Measurements from ENCODE around the gene NHLRC2. TPM values are rescaled to one million over a fixed set of nuclear protein-coding genes. Genes with fewer than 3 reads are reported as not detected.

The NHLRC2 gene
- total and polyA plus RNA-seq, 2 donors (not counting 3 experiments of a cell fraction or from before 2014, with no cell fraction given): 5.2 to 28.2 TPM

GRCh38 chr10:113917636-113918035 is 63.2 kb downstream of the NHLRC2 start:
- intact Hi-C loops (cut with micrococcal nuclease): loop anchor here (2.0 kb wide), 1 partner anchor 27 kb away; no protein-coding TSS in a partner anchor

More at GRCh38 chr10:113917636-113918035, 63.2 kb downstream of the NHLRC2 start:
- Histone ChIP-seq H3K79me2 (ENCODE audit: control insufficient read depth, insufficient read depth, low read length) (no peaks in the 10 kb centered on the region), H3K9me3 (replicated peaks; ENCODE audit: control insufficient read depth, insufficient read depth, low read length) (no peaks in the 10 kb centered on the region), H2AFZ (ENCODE audit: low read depth, low read length) (no peak overlapping the region), H3K27ac (ENCODE audit: insufficient read depth, low read depth, low read length) (no peak overlapping the region), H3K4me1 (ENCODE audit: control insufficient read depth, extremely low read depth, insufficient read depth, low read length) (peaks cover 27% of the 10 kb centered on the region), H3K4me3 (replicated peaks in 1 of 3; ENCODE audit: insufficient read depth in 1 of 3, low read depth in 1 of 3, low read length in 3 of 3) (no peak overlapping the region), H3K4me2 (ENCODE audit: insufficient read depth, low read length) (no peak overlapping the region), H3K27me3 (ENCODE audit: control insufficient read depth in 2 of 2, insufficient read depth in 2 of 2, low read length in 2 of 2) (no peaks in the 10 kb centered on the region), H4K20me1 (replicated peaks; ENCODE audit: control insufficient read depth, extremely low read depth, insufficient read depth, low read length) (no peaks in the 10 kb centered on the region), H3K9me1 (replicated peaks; ENCODE audit: control insufficient read depth, extremely low read depth, insufficient read depth, low read length) (no peaks in the 10 kb centered on the region), H3K9ac (replicated peaks; ENCODE audit: extremely low read depth, insufficient read depth, low read length) (no peak overlapping the region), H3K36me3 (ENCODE audit: control insufficient read depth in 2 of 2, extremely low read depth in 1 of 2, insufficient read depth in 2 of 2, low read length in 2 of 2) (no peaks in the 10 kb centered on the region)
- DNase-seq (ENCODE audit: low read depth, low spot score) (no peak), FAIRE-seq (no peak)
- ChIA-PET CTCF (no interaction called here), POLR2A (no interaction called here)
- no peak for TF ChIP-seq MYC (IDR thresholded peaks at IDR 0.05; ENCODE audit: low read depth, low read length)
- no peak for TF ChIP-seq JUN (IDR thresholded peaks at IDR 0.05; ENCODE audit: borderline replicate concordance, insufficient read depth, insufficient read length, low read depth)
- TF ChIP-seq POLR2A (IDR thresholded peaks at IDR 0.05; ENCODE audit: low read depth, low read length): no peak
- no peak for TF ChIP-seq GATA2 (IDR thresholded peaks at IDR 0.05; ENCODE audit: insufficient read depth, insufficient read length, low read depth, low read length)
- no peak for TF ChIP-seq POLR2AphosphoS5 (IDR thresholded peaks at IDR 0.05; ENCODE audit: insufficient read depth, low read depth, low read length)
- no peak for TF ChIP-seq FOS (IDR thresholded peaks at IDR 0.05; ENCODE audit: borderline replicate concordance, insufficient read depth, low read length)
- TF ChIP-seq MAX (IDR thresholded peaks at IDR 0.05; ENCODE audit: insufficient read depth, insufficient read length): no peak
- TF ChIP-seq, protein P1, sequence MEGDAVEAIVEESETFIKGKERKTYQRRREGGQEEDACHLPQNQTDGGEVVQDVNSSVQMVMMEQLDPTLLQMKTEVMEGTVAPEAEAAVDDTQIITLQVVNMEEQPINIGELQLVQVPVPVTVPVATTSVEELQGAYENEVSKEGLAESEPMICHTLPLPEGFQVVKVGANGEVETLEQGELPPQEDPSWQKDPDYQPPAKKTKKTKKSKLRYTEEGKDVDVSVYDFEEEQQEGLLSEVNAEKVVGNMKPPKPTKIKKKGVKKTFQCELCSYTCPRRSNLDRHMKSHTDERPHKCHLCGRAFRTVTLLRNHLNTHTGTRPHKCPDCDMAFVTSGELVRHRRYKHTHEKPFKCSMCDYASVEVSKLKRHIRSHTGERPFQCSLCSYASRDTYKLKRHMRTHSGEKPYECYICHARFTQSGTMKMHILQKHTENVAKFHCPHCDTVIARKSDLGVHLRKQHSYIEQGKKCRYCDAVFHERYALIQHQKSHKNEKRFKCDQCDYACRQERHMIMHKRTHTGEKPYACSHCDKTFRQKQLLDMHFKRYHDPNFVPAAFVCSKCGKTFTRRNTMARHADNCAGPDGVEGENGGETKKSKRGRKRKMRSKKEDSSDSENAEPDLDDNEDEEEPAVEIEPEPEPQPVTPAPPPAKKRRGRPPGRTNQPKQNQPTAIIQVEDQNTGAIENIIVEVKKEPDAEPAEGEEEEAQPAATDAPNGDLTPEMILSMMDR (IDR thresholded peaks at IDR 0.05; ENCODE audit: extremely low read depth in 1 of 2, insufficient read depth in 1 of 2, low read depth in 1 of 2, low read length in 2 of 2): no peak
- no peak for TF ChIP-seq EZH2 (IDR thresholded peaks at IDR 0.05; ENCODE audit: borderline replicate concordance, low read depth, low read length, severe bottlenecking)
- BruUV-seq (replicated peaks): no TSS peak
- dilution Hi-C loops (cut with MboI; ENCODE audit: extremely low pct_ligation_motif_present, low sequenced_read_pairs): no loop called here

Measured in endothelial cell of umbilical vein (primary cell).